WTC11 (cell line): Measurements from ENCODE around the gene CADM1. TPM values are rescaled to one million over a fixed set of nuclear protein-coding genes. Genes with fewer than 3 reads are reported as not detected.

Source experiments
- ATAC-seq: fragments of 200-7000 bp; cut with Tn5 transposase; 2 replicates; pipeline ENCODE4 v1.10.0; 2021; ENCODE audit warnings: mild to moderate bottlenecking, moderate library complexity
- CTCF ChIA-PET: fragments of 300-600 bp; sonication (Branson Sonifier 250); formaldehyde crosslinking; loops from one replicate; lab custom pipeline; 2021; ENCODE audit warnings: antibody characterized with exemption; lab: Charles Lee
- POLR2A ChIA-PET: fragments of 350-600 bp; sonication (Branson Sonifier 250); formaldehyde crosslinking; loops from one replicate; lab custom pipeline; 2021; ENCODE audit warnings: antibody characterized with exemption; lab: Charles Lee
- DNase-seq: peaks from one replicate; pipeline ENCODE4 v3.0.0; 2021; ENCODE audit warnings: low spot score
- H3K27ac Mint-ChIP-seq: 2 replicates; pipeline ENCODE4 v1.8.0; 2021; ENCODE audit warnings: mixed read lengths
- H3K27me3 Mint-ChIP-seq: 2 replicates; pipeline ENCODE4 v1.8.0; 2021; ENCODE audit warnings: low read depth, mild to moderate bottlenecking, moderate library complexity, mixed read lengths
- H3K36me3 Mint-ChIP-seq: 2 replicates; pipeline ENCODE4 v1.8.0; 2021; ENCODE audit warnings: mixed read lengths
- H3K4me1 Mint-ChIP-seq: 2 replicates; pipeline ENCODE4 v1.8.0; 2022; ENCODE audit warnings: mixed read lengths
- H3K4me3 Mint-ChIP-seq: 2 replicates; pipeline ENCODE4 v1.8.0; 2021; ENCODE audit warnings: mild to moderate bottlenecking, moderate library complexity, mixed read lengths
- H3K9me3 Mint-ChIP-seq: 2 replicates; pipeline ENCODE4 v1.8.0; 2021; ENCODE audit warnings: mixed read lengths
- E2F4 ChIP-seq: sonication (generic); formaldehyde crosslinking; IDR thresholded peaks from 2 replicates; pipeline ENCODE4 v1.8.1; 2022; ENCODE audit warnings: low read depth, mild to moderate bottlenecking, moderate library complexity, missing genetic modification reagents, borderline replicate concordance
- EMX1 ChIP-seq: fragments of 250-450 bp; sonication (Bioruptor Pico); IDR thresholded peaks from 2 replicates; pipeline ENCODE4 v1.8.0; 2021; ENCODE audit warnings: mild to moderate bottlenecking
- ERG ChIP-seq: fragments of 250-450 bp; sonication (Bioruptor Pico); IDR thresholded peaks from 2 replicates; pipeline ENCODE4 v1.8.0; 2021; ENCODE audit warnings: mild to moderate bottlenecking
- FOXK1 ChIP-seq: sonication (generic); formaldehyde crosslinking; IDR thresholded peaks from 2 replicates; pipeline ENCODE4 v1.8.0; 2022; ENCODE audit warnings: mild to moderate bottlenecking, moderate library complexity, missing genetic modification reagents
- GABPB1 ChIP-seq: sonication (generic); formaldehyde crosslinking; IDR thresholded peaks from 2 replicates; pipeline ENCODE4 v1.8.1; 2023; ENCODE audit warnings: mild to moderate bottlenecking, missing genetic modification reagents
- IRF1 ChIP-seq: sonication (generic); formaldehyde crosslinking; IDR thresholded peaks from 2 replicates; pipeline ENCODE4 v1.8.0; 2023; ENCODE audit warnings: missing genetic modification reagents
- KAT7 ChIP-seq: sonication (generic); formaldehyde crosslinking; IDR thresholded peaks from 2 replicates; pipeline ENCODE4 v1.8.1; 2023; ENCODE audit warnings: missing genetic modification reagents, mild to moderate bottlenecking, borderline replicate concordance
- MAX ChIP-seq: sonication (generic); formaldehyde crosslinking; IDR thresholded peaks from 2 replicates; pipeline ENCODE4 v1.8.0; 2022; ENCODE audit warnings: mild to moderate bottlenecking, missing genetic modification reagents
- MYBL2 ChIP-seq: sonication (generic); formaldehyde crosslinking; IDR thresholded peaks from 2 replicates; pipeline ENCODE4 v1.8.1; 2023; ENCODE audit warnings: mild to moderate bottlenecking, moderate library complexity, missing genetic modification reagents
- NR1H2 ChIP-seq: sonication (generic); formaldehyde crosslinking; IDR thresholded peaks from 2 replicates; pipeline ENCODE4 v1.9.0; 2021; ENCODE audit warnings: mild to moderate bottlenecking, moderate library complexity, missing genetic modification reagents
- NR3C1 ChIP-seq: sonication (generic); formaldehyde crosslinking; conservative IDR thresholded peaks from 2 replicates; pipeline ENCODE4 v1.8.1; 2023; ENCODE audit warnings: low read depth, mild to moderate bottlenecking, missing genetic modification reagents
- PRDM15 ChIP-seq: sonication (generic); formaldehyde crosslinking; IDR thresholded peaks from 2 replicates; pipeline ENCODE4 v1.8.0; 2022; ENCODE audit warnings: missing genetic modification reagents
- RELA ChIP-seq: sonication (generic); formaldehyde crosslinking; IDR thresholded peaks from 2 replicates; pipeline ENCODE4 v1.8.1; 2022; ENCODE audit warnings: missing genetic modification reagents, mild to moderate bottlenecking, borderline replicate concordance
- RORB ChIP-seq: fragments of 250-450 bp; sonication (Bioruptor Pico); IDR thresholded peaks from 2 replicates; pipeline ENCODE4 v1.9.0; 2021; ENCODE audit warnings: mild to moderate bottlenecking
- SMAD3 ChIP-seq: sonication (generic); formaldehyde crosslinking; IDR thresholded peaks from 2 replicates; pipeline ENCODE4 v1.8.0; 2022; ENCODE audit warnings: missing genetic modification reagents, mild to moderate bottlenecking, borderline replicate concordance
- SP1 ChIP-seq: sonication (generic); formaldehyde crosslinking; conservative IDR thresholded peaks from 2 replicates; pipeline ENCODE4 v1.8.1; 2022; ENCODE audit warnings: missing genetic modification reagents
- STAT6 ChIP-seq: sonication (generic); formaldehyde crosslinking; conservative IDR thresholded peaks from 2 replicates; pipeline ENCODE4 v1.8.1; 2023; ENCODE audit warnings: mild to moderate bottlenecking, low read depth, missing genetic modification reagents, moderate library complexity
- ZBTB21 ChIP-seq: sonication (generic); formaldehyde crosslinking; IDR thresholded peaks from 2 replicates; pipeline ENCODE4 v1.8.1; 2023; ENCODE audit warnings: mild to moderate bottlenecking, missing genetic modification reagents, borderline replicate concordance
- ZNF232 ChIP-seq: sonication (generic); formaldehyde crosslinking; IDR thresholded peaks from 2 replicates; pipeline ENCODE4 v1.8.0; 2022; ENCODE audit warnings: mild to moderate bottlenecking, missing genetic modification reagents
- ZNF512 ChIP-seq: sonication (generic); formaldehyde crosslinking; IDR thresholded peaks from 2 replicates; pipeline ENCODE4 v1.8.1; 2022; ENCODE audit warnings: missing genetic modification reagents, borderline replicate concordance
- total RNA-seq: library from RNA; stranded (reverse); gene quantifications from 3 replicates; pipeline ENCODE4 v1.2.3, GENCODE V29; 2021

The CADM1 gene
- total RNA-seq, 1 experiment from 2014 or later, result 26.8 TPM

GRCh38 chr11:115244758-115245157 lies 259.5 kb downstream of the CADM1 start:
- H3K36me3 Mint-ChIP-seq, result no peaks in the 10 kb centered on the region
- CTCF ChIA-PET, result no interaction called here
- DNase-seq, result no peak
- TF ChIP-seq KAT7, result no peak
- TF ChIP-seq GABPB1 (CRISPR knock-in tag), result no peak
- TF ChIP-seq NR3C1, result no peak
- no peak for TF ChIP-seq RELA (CRISPR knock-in tag)
- no peak for TF ChIP-seq E2F4 (CRISPR knock-in tag)
- no peak for TF ChIP-seq FOXK1 (CRISPR knock-in tag)
- no peak for TF ChIP-seq MAX (CRISPR knock-in tag)
- TF ChIP-seq SP1, result no peak
- TF ChIP-seq SMAD3 (CRISPR knock-in tag), result no peak
- TF ChIP-seq PRDM15 (CRISPR knock-in tag), result no peak
- TF ChIP-seq ERG (CRISPR knock-in tag), result no peak
- TF ChIP-seq ZNF512 (CRISPR knock-in tag), result no peak
- TF ChIP-seq NR1H2, result no peak
- no peak for TF ChIP-seq RORB (CRISPR knock-in tag)
- no peak for TF ChIP-seq STAT6 (CRISPR knock-in tag)
- TF ChIP-seq EMX1 (CRISPR knock-in tag), result no peak
- TF ChIP-seq, all 79 proteins: peak for 0
- no peak overlapping the region for H3K27ac Mint-ChIP-seq
- POLR2A ChIA-PET, result no interaction called here
- no peak for ATAC-seq
- H3K4me1 Mint-ChIP-seq, result peaks cover 5% of the 10 kb centered on the region
- no peaks in the 10 kb centered on the region for H3K27me3 Mint-ChIP-seq
- H3K4me3 Mint-ChIP-seq, result no peak overlapping the region
- H3K9me3 Mint-ChIP-seq, result no peaks in the 10 kb centered on the region

GRCh38 chr11:115244296-115244695 lies 259.9 kb downstream of the CADM1 start:
- Mint-ChIP-seq H3K4me1 (peaks cover 5% of the 10 kb centered on the region), H3K9me3 (no peaks in the 10 kb centered on the region), H3K27me3 (no peaks in the 10 kb centered on the region), H3K36me3 (no peaks in the 10 kb centered on the region), H3K4me3 (no peak overlapping the region), H3K27ac (no peak overlapping the region)
- CTCF ChIA-PET, result no interaction called here
- POLR2A ChIA-PET, result no interaction called here
- DNase-seq (no peak), ATAC-seq (no peak)
- no peak for TF ChIP-seq IRF1 (CRISPR knock-in tag)
- TF ChIP-seq ZNF232 (CRISPR knock-in tag), result no peak
- no peak for TF ChIP-seq ZBTB21 (CRISPR knock-in tag)
- no peak for TF ChIP-seq MYBL2
- TF ChIP-seq, all 79 proteins: peak for 0
